NCI-H2196 (cell line): ENCODE measurements around the gene SETX.
A peak's percentile ranks its signal among the peaks of the same experiment; 100 is the strongest.

Experiments
- DNase-seq: peaks from one replicate; lab custom pipeline; 2025; ENCODE audit not compliant: unreplicated experiment; lab: John Stamatoyannopoulos, UW

The SETX gene

DNA sequence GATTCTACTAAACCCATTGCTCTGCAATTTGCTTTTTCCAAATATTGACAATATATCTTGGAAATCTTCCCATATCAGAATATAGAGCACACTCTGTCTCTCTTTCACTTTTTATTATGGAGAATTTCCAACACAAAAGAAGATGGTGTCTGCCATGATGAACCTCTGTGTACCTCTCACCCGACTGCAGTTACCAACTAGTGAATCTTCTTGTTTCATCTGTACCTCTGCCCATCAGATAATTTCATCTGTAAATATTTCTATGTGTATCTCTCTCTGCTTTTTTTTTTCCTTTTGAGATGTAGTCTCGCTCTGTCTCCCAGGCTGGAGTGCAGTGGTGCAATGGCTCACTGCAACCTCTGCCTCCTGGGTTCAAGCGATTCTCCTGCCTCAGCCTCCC is 130.1 kb downstream of the SETX start:
- DNase-seq, result no peak

DNA sequence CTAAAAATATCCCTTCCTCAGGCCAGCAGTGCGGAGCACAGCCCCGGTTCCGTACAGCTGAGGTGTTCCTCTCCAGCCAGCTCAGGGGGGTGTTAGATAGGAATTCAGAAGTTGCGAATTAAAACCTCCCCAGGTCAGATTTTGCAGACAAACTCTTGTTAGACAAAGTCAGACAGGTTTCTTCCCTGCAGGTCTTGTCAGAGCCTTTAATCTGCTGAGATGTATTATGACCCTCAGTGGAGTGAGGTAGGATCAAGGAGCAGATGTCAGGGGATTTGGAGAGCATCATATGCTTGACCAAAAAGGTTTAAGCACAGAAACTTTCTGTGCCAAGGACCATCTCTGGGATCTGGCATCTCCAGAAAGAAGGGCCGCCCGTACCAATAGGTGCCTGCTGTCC is 132.8 kb downstream of the SETX start:
- no peak for DNase-seq

DNA sequence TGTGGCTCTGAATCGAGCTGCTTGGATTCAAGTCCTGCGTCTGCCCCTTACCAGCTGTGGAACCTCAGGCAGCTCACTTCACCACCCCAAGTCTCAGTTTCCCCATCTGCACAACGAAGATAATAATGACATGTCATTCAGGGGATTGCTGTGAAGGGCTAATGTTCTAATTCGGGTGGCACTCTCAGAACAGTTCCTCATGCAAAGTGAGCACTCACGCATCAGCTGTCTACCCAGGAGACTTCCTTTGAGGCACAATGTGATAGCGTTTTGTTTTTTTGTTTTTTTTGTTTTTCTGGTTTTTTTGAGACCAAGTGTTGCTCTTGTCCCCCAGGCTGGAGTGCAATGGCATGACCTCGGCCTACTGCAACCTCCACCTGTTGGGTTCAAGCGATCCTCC is 136.6 kb downstream of the SETX start:
- no peak for DNase-seq

DNA sequence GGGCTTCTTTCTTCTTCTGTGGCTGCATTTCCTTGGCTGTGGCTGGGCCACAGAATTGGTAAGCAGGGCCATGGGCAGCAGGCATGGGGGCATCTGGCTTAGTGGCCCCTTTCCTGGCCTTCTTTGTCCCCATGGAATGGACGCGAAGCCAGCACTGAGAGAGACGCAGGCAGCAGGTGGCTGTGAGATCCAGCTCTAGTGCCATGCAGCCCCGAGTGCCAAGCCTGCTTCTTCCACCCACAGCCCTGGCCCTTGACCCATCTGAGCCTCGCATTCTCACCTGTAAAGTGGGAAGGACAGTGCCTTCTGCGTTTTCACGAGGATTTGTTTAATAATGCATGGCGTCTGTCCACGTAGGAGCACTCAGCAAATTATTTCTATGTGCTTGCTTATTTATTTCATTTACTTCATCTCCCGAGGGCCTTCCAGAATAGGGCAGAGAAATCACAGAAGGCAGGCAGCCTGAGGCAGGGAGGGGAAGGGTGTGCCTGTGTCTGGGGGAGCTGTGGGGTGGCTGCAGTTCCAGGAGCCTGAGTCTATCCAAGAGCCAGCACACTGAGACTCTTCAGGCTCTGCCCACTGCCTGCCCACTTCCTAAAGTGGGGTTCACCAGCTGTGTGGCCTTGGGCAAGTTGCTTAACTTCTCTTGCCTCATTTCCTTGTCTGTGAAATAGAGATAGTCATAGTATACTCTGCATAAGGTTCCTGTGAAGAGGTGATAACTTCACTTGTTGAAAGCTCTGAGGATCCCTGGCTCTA is 137.7 kb downstream of the SETX start:
- no peak for DNase-seq

DNA sequence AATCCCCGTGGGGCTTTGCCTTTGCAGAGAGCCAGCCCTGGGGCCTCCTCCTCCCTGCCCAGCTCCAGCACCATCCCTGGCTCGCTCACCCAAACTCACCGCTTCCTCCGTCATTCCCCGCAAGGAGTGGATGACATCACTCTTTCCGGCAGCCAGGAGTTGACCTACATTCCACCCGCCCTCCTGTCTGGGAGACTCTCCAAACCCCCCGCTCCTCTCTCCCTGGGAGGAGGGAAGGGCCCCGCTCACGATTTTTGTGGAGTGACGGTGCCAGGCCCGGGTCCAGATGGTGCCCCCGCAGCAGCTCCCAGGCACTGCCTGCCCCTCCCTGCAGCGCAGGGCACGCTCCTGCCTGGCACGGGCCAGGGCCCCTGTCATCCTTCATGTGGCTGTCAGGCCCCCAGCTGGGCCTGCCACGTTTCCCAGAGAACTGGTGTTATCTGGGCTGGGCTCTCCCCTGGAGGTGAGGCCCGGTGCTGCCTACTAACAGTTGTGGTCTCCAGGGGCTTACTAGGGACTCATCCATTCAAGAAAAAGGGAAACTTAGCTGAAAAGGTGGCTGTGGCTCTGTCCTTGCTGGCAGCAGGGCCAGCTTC is 140.7 kb downstream of the SETX start:
- DNase-seq, result peak; percentile 89

DNA sequence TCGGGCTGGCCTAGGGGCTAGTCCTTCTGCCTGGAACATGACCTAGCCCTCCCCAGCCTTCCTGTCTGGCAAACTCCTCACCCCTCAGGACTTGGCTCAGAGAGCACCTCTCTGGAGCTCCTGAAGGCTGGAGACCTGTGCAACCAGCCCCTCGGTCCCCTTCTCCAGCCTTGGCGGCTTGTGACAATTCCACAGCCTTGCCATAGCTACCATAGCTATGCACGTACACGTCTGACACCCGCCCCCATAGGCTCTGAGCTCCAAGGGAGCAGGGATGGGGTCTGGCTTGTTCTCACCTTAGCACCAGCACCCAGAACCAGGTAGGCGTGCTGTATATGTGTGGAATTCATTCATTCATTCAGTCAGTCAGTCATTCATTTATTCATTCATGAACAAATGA is 143.2 kb downstream of the SETX start:
- DNase-seq, result no peak
